ENCODE data around the gene C16orf90.
"Not testable (repeated sequence)": the region's sequence is repeated elsewhere in the genome, so short reads cannot be mapped to it uniquely, and the experiment has no call there.

C16orf90 gene

GRCh38 chr16:3495176-3495575 lies at the start of gene C16orf90:
TSS of gene C16orf90 (minus strand) at chr16:3495489. CDS start at chr16:3495421, 68 bp downstream.
- no peak for DNase-seq

- no peak for DNase-seq
These were observed 47.5 kb upstream of the C16orf90 start for GRCh38 chr16:3542601-3543373.

DNA sequence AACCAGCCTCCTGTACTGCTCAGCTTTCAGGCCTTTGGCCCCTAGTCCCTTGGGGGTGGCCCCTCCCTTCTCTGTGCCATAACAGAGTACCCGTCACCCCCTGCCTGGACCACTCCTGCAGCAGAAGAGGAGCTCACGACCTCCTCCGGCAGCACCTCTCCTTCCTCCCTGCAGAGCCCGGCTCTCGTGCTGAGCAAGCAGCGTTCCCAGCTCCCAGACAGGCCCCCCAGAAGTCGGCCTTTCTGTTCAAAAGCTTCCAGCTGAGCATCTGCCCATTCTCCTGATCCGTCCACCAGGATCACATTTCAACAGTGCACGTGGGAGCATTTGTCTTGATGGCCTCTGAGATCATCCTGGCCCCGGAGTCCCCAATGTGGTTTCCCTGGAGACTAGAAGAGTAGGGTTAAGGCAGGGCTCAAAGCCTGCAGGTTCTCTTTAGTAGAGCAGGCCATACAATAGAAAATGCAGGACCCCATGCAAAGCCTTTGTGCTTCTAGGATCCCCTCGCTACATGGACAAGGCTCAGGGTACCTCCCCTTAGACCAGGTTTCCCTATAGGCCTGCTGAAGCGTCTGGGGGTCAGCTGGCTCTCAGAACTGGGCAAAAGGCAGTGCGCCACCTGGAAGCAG lies 46.4 kb upstream of the C16orf90 start:
- no peak for DNase-seq

DNA sequence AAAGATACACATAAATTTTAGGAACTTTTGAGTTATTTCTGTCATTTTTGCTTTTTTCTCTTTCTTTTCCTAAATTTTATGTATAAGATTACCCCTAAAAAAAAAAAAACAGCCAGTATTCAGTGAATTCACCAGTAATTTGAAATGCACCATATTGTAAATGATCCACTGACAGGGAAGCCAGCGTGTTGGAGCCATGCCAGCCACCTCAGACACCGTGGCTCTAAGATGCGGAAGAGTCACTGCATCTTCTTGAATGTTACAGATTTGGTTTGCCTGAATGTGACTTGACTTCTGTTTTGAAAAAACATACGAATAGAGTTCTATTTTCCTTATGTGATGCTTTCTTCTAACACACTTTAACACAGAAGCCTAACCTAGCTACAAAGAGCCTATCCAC lies 42.9 kb upstream of the C16orf90 start:
- no peak for DNase-seq

GRCh38 chr16:3536851-3537250 lies 41.6 kb upstream of the C16orf90 start:
- no peak for DNase-seq

DNA sequence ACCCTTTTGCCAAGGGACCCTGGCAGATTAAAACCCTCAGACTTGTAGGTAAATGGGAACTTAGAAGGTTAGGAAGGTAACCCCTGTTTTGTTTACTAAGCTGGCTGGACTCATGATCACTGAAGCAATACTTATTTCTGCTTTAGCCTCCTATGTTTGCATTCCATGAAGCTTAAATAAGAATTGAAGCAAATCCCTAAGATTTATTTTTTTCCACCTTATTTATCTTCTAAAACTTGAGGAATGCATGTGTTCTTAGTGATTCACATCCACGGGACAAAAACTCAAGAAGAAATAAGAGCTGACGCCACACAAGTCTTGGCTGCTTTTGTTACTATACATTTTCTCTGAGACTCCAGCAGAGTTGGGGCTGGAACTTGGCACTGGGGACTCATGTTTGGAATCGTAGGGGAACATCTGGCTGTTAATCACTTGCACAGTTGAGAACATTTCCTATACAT lies 41.0 kb upstream of the C16orf90 start:
- no peak for DNase-seq

DNA sequence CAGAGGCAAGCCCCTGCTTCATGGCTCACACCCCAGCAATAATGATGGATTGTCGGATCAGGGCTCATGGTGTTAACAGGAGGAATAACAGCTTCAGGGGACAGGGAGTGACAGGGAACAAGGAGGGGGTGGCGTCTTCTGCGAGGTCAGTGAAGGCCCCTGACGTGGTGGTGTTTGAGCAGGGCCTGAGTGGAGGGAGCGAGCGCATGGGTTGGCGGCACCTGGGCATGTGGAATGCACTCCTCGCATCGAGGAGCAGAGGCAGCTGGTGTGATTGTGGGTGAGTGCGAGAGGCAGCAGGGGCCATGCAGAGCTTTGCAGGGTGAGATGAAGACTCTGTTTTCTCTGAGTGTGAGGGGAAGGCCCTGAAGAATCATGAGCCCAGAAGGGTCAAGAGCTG lies 38.8 kb upstream of the C16orf90 start:
- DNase-seq = no peak

GRCh38 chr16:3532741-3533140 lies 37.5 kb upstream of the C16orf90 start:
- no peak for DNase-seq

DNA sequence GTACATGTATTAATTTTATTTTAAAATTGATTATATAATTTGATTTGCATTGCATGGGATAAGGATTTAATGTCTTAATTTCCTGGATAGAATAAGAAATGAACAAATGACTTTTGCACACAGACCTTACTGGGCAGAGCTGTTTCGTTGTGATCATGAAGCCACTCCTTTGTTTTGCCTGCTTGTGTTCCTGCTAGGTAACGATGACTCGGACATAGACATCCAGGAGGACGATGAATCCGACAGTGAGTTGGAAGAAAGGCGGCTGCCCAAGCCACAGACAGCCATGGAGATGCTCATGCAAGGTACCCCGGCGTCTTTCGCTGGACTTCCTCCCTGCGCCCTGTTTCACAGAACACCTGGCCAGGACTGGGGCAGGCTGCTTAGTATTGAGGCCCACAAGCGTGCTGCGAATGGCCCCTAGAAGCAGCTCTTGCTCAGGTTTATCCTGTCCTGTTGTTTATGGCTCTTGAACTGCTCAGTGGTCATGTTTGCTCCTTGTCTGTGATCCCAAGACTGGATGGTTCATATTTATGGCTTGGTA lies 35.2 kb upstream of the C16orf90 start:
- DNase-seq = no peak

DNA sequence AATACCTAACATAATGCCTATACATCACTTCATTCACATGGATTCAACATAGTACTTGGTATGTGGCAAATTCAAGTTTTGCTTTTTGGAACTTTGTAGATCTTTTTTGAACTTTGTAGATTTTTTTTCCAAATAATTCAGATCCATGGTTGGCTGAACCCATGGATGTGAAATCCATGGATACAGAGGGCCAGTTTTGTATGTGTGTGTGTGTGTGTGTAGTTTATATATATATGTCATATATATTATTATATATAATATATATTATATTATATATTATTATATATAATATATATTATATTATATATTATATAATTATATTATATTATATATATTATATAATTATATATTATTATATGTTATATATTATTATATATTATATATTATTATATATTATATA lies 33.9 kb upstream of the C16orf90 start:
- DNase-seq = no peak

- no peak for DNase-seq
These were observed 33.1 kb upstream of the C16orf90 start for GRCh38 chr16:3528406-3528805.

DNA sequence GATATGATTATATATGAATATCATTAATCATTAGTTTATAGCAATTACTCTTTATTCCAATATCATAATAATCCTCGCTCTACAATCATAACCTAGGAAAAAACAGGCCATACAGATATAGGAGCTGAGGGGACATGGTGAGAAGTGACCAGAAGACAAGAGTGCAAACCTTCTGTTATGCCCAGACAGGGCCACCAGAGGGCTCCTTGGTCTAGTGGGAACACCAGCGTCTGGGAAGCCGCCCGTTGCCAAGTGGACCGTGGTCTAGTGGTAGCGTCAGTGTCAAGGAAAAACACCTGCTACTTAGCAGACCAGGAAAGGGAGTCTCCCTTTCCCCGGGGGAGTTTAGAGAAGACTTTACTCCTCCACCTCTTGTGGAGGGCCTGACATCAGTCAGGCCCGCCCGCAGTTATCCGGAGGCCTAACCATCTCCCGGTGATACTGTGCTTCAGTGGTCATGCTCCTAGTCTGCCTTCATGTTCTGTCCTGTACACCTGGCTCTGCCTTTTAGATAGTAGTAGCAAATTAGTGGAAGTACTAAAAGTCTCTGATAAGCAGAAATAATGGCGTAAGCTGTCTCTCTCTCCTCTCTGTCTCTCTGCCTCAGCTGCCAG lies 32.0 kb upstream of the C16orf90 start:
- DNase-seq = not testable (repeated sequence)

GRCh38 chr16:3525951-3526350 lies 30.7 kb upstream of the C16orf90 start:
- DNase-seq = no peak

GRCh38 chr16:3523281-3523680 lies 28.0 kb upstream of the C16orf90 start:
- DNase-seq = no peak

DNA sequence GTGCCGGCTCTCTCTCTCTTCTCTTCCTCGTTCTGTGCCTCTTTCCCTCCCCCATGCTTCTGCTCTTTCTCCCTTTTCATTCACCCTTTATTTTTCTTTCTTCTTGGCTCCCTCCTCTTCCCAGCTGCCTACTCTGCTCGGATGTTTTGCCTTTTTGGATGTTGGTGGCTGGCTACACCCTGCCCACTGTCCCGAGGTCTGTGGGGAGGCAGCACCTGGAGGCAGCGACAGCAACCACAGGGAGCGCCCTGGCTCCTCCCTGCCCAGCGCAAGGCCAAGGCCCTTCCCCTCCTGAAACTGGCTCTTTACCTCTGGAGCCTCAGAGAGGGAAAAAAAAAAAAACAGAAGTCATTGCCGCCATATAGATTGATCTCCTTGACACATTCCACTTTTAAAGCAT lies 25.6 kb upstream of the C16orf90 start:
- no peak for DNase-seq

DNA sequence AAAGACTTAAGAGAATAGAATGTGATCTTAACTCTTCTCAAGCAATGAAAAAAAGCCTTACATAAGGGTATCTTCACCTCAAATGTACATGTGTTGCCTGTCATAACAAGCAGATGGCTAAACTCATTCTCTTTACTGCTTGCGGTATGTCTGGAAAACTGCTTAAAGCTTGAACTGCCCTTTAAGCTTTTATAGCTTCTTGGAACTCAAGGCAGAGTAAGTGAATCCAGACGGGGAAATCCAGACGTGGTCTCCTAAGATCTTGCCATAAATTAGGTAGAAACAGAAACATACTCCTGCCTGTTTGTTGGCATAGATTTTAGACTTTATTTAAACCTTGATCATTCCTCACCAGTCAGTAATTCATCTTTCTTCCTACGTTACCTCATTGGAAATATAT lies 25.1 kb upstream of the C16orf90 start:
- no peak for DNase-seq

GRCh38 chr16:3519581-3519980 lies 24.3 kb upstream of the C16orf90 start:
- no peak for DNase-seq

DNA sequence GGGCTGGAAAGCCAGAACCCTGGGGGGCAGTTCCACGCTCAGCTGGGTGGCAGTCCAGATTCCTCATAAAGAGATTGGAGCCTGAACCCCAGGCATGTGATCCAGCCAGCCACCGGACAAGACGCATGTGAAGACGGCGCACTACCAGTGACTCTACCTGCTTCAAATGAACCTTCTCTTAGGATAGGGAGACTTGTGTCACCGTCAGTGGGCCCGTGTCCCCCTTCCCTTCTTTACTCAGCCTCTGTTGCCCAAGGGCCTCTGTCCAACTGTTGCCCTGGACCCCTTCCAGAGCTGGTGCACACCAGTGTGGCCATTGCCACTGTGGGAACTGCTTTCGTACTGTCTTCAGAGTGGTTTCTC lies 23.7 kb upstream of the C16orf90 start:
- no peak for DNase-seq

DNA sequence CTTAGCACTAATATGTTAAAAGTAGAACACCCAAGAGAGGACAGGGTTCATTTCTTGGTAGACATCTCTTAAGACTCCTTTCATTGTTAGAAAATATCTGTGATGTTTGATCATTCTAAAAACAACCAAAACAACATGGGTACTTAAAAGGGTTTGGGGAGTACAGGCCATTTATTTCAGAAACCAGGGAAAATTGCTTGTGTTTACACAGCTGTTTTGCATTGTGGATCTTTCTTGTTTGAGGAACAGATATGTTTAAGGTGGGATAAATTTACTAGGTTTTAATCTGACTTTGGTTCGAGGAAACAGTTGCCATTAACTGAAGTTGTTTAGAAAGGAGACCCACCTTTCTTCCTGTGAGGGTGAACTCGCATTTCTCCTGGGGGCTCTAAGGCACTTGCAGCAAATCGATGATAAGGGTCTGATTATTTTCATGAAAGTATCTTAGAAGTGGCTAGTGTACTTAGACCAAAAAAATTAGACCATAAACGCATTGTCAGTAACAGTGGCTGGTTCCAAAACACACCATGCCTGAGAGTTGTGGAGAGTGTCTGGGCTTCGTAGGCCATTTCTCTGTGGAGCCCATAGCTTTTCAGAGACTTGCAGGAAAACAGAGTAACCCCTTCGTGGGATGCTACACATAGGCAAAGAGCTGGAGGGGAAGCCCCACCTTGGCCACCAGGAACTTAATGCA lies 23.1 kb upstream of the C16orf90 start:
- DNase-seq = no peak

DNA sequence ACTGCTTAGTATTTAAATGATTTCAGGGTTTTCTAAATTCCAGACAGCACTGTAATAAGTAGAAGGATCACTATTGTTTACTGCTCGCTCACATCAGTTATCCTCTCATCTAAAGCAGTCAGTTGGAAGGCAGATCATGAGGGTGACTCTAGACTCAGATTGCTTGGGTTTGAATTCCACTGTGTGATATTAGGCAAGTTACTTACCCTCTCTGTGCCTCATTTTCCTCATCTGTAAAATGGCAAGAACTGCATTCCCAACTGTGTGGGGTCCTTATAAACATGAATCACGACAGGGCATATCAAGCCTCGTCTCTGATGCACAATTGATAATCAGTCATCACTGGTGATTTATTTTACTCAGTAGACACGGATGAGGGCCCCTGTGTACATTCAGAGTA lies 20.6 kb upstream of the C16orf90 start:
- no peak for DNase-seq

DNA sequence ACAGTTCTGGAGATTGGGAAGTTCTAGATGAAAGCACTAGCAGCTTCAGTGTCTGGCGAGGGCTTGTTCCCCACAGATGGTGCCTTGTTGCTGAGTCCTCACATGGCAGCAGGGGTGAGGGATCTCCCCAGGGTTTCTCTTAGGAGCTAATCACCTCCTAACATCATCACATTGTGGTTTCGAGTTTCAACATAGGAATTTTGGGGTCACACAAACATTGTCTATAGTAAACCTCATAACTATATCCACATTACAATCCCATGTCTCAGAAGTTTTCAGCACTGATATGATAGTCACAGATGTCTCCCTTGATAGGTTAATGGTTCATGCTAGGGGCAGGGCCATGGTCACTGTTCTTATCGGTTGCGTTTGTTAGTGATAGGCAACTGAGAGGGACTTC lies 19.3 kb upstream of the C16orf90 start:
- no peak for DNase-seq

- DNase-seq = no peak
These were observed 18.7 kb upstream of the C16orf90 start for GRCh38 chr16:3513892-3514583.

All from retina (tissue), 1 donor.